HepG2 (cell line): ENCODE data around the gene SLC5A3. TPM values are rescaled to one million over a fixed set of nuclear protein-coding genes. Genes with fewer than 3 reads are reported as not detected.

Source experiments
- ELF3 ChIP-seq: IDR thresholded peaks from 2 replicates; pipeline ENCODE4 v1.6.1; 2016; ENCODE audit warnings: missing genetic modification reagents, missing compliant biosample characterization
- HDAC1 ChIP-seq: sonication (generic); formaldehyde crosslinking; IDR thresholded peaks from 2 replicates; pipeline ENCODE4 v1.5.1; 2020; ENCODE audit warnings: mild to moderate bottlenecking, missing genetic modification reagents
- KAT8 ChIP-seq: IDR thresholded peaks from 2 replicates; pipeline ENCODE4 v1.6.1; 2016; ENCODE audit warnings: missing genetic modification reagents, missing compliant biosample characterization
- KDM6A ChIP-seq: IDR thresholded peaks from 2 replicates; pipeline ENCODE4 v1.6.1; 2016; ENCODE audit warnings: low read depth
- KMT2B ChIP-seq: IDR thresholded peaks from 2 replicates; pipeline ENCODE4 v1.6.1; 2016; ENCODE audit warnings: missing genetic modification reagents, missing compliant biosample characterization
- LCORL ChIP-seq, 2 experiments: fragments of 450-650 bp in 1 of 2; sonication (generic) in 1 of 2; formaldehyde crosslinking in 1 of 2; IDR thresholded peaks; 2 replicates each; pipeline versions ENCODE4 v1.5.0 to v1.6.1; 2017 to 2020; ENCODE audit warnings: antibody characterized with exemption in 1 of 2, missing genetic modification reagents in 1 of 2
- MEIS2 ChIP-seq: sonication (generic); formaldehyde crosslinking; IDR thresholded peaks from 2 replicates; pipeline ENCODE4 v1.9.0; 2021; ENCODE audit warnings: mild to moderate bottlenecking, missing genetic modification reagents
- MLX ChIP-seq: IDR thresholded peaks from 2 replicates; pipeline ENCODE4 v1.6.1; 2016
- NFRKB ChIP-seq: fragments of 450-650 bp; IDR thresholded peaks from 2 replicates; pipeline ENCODE4 v1.6.1; 2017
- PRDM4 ChIP-seq: sonication (generic); formaldehyde crosslinking; IDR thresholded peaks from 2 replicates; pipeline ENCODE4 v1.9.0; 2021; ENCODE audit warnings: missing genetic modification reagents, borderline replicate concordance
- RERE ChIP-seq: IDR thresholded peaks from 2 replicates; pipeline ENCODE4 v1.6.1; 2016; ENCODE audit warnings: low read depth, missing genetic modification reagents, missing compliant biosample characterization
- SKI ChIP-seq: fragments of 450-650 bp; IDR thresholded peaks from one replicate; pipeline ENCODE4 v1.6.1; 2018; ENCODE audit warnings: mild to moderate bottlenecking; ENCODE audit not compliant: partially characterized antibody
- YY1 ChIP-seq: IDR thresholded peaks from 2 replicates; pipeline ENCODE4 v1.6.1; 2011; ENCODE audit warnings: low read length, low read depth, moderate library complexity, mild to moderate bottlenecking; ENCODE audit not compliant: insufficient read depth, insufficient replicate concordance
- ZNF18 ChIP-seq: sonication (generic); formaldehyde crosslinking; IDR thresholded peaks from 2 replicates; pipeline ENCODE4 v1.8.0; 2022; ENCODE audit warnings: mild to moderate bottlenecking, missing genetic modification reagents; ENCODE audit not compliant: insufficient replicate concordance
- ZNF274 ChIP-seq: sonication (generic); formaldehyde crosslinking; IDR thresholded peaks from 2 replicates; pipeline ENCODE4 v1.5.1; 2020; ENCODE audit warnings: mild to moderate bottlenecking, missing genetic modification reagents
- ZNF33A ChIP-seq: sonication (generic); formaldehyde crosslinking; IDR thresholded peaks from 2 replicates; pipeline ENCODE4 v1.5.1; 2020; ENCODE audit warnings: missing genetic modification reagents, mild to moderate bottlenecking, moderate library complexity, borderline replicate concordance
- ZNF614 ChIP-seq: IDR thresholded peaks from 2 replicates; pipeline ENCODE4 v1.6.1; 2018; ENCODE audit warnings: missing biosample characterization, missing genetic modification reagents, inconsistent platforms, borderline replicate concordance
- ZNF772 ChIP-seq: sonication (generic); formaldehyde crosslinking; IDR thresholded peaks from 2 replicates; pipeline ENCODE4 v1.5.0; 2020; ENCODE audit warnings: mild to moderate bottlenecking, missing genetic modification reagents
- ZNF879 ChIP-seq: sonication (generic); formaldehyde crosslinking; IDR thresholded peaks from 2 replicates; pipeline ENCODE4 v1.8.1; 2023; ENCODE audit warnings: missing genetic modification reagents
- polyA plus RNA-seq, 8 experiments: library from polyadenylated mRNA; depleted of rRNA in 3 of 8; stranded (reverse) in 7 of 8; unstranded in 1 of 8; fragments of >200 nt; fragmentation: Illumina TruSeq in 4 of 8; extraction: Trizol in 4 of 8; gene quantifications; 2 replicates each; pipeline versions ENCODE4 v1.2.1 to v1.2.3, GENCODE V29; 2011 to 2016; ENCODE audit warnings: low read depth in 4 of 8, missing spikeins in 1 of 8, mixed read lengths in 1 of 8; ENCODE audit not compliant: insufficient read depth in 1 of 8
- total RNA-seq, 5 experiments: library from RNA; depleted of rRNA; stranded (reverse); fragments of >200 nt; fragmentation: Illumina TruSeq; extraction: Trizol; gene quantifications; 2 replicates each; pipeline ENCODE4 v1.2.3, GENCODE V29; 2016; ENCODE audit warnings: low read depth in 1 of 5

The SLC5A3 gene
- total and polyA plus RNA-seq, 2 of the 13 experiments (the other 11 are each of a cell fraction or from before 2014, with no cell fraction given), result 5.6 to 11.2 TPM

- TF ChIP-seq YY1 (no peak), ZNF772 (CRISPR knock-in tag) (peak; percentile 68; the same call in 1 of the 2 replicates), RERE (CRISPR knock-in tag) (no peak), PRDM4 (peak; percentile 99), MEIS2 (CRISPR knock-in tag) (peak; percentile 55; the same call in 1 of the 2 replicates), MLX (no peak), LCORL (IDR thresholded peaks at IDR 0.05) (no peak), LCORL (CRISPR knock-in tag; IDR thresholded peaks at IDR 0.05) (0 out of 2 replicates have a peak, but pooled peaks have one; percentile 29), HDAC1 (CRISPR knock-in tag) (peak; percentile 60), NFRKB (no peak), ZNF18 (CRISPR knock-in tag) (no peak), ZNF614 (CRISPR knock-in tag) (no peak; the same call in 1 of the 2 replicates), ZNF274 (peak; percentile 65), KAT8 (0 out of 2 replicates have a peak, but pooled peaks have one; percentile 13), ELF3 (no peak), ZNF33A (CRISPR knock-in tag) (no peak), KMT2B (CRISPR knock-in tag) (peak; percentile 40; the same call in 1 of the 2 replicates), ZNF879 (CRISPR knock-in tag) (peak; percentile 54; the same call in 1 of the 2 replicates), SKI (peak; percentile 29), KDM6A (CRISPR knock-in tag) (no peak)
These were observed at the start of gene SLC5A3, which contains the start of gene MRPS6 (continued) for GRCh38 chr21:34073032-34073748.
